CD8-positive, alpha-beta memory T cell (primary cell): ENCODE results near the gene CFAP77. TPM values are rescaled to one million over a fixed set of nuclear protein-coding genes. Genes with fewer than 3 reads are reported as not detected.

Source experiments
- CTCF ChIA-PET: fragments of 350-600 bp; sonication (Branson Sonifier 250); formaldehyde crosslinking; loops from one replicate; lab custom pipeline; 2021; ENCODE audit warnings: antibody characterized with exemption; lab: Charles Lee
- POLR2A ChIA-PET: fragments of 350-600 bp; sonication (Branson Sonifier 250); formaldehyde crosslinking; loops from one replicate; lab custom pipeline; 2021; ENCODE audit warnings: antibody characterized with exemption; lab: Charles Lee
- DNase-seq, 5 donors: peaks; one replicate each; pipeline versions ENCODE4 v3.0.0 to v3.0.0-alpha.2; 2020 to 2022; ENCODE audit warnings: mixed read lengths in 1 of 5
- H3K27ac ChIP-seq: one replicate; pipeline ENCODE4 v1.7.0; 2013; ENCODE audit warnings: low read depth, mild to moderate bottlenecking, low read length, moderate library complexity
- H3K27me3 ChIP-seq: 2 replicates; pipeline ENCODE4 v1.7.0; 2013; ENCODE audit warnings: low read length, mild to moderate bottlenecking; ENCODE audit not compliant: insufficient read depth, poor library complexity, severe bottlenecking
- H3K36me3 ChIP-seq: 2 replicates; pipeline ENCODE4 v1.7.0; 2013; ENCODE audit warnings: mild to moderate bottlenecking, low read length, moderate library complexity; ENCODE audit not compliant: insufficient read depth
- H3K4me1 ChIP-seq: 2 replicates; pipeline ENCODE4 v1.7.0; 2013; ENCODE audit warnings: mild to moderate bottlenecking, low read length, moderate library complexity; ENCODE audit not compliant: insufficient read depth
- H3K4me3 ChIP-seq: 2 replicates; pipeline ENCODE4 v1.7.0; 2013; ENCODE audit warnings: mild to moderate bottlenecking, low read length
- H3K9me3 ChIP-seq: 2 replicates; pipeline ENCODE4 v1.7.0; 2013; ENCODE audit warnings: mild to moderate bottlenecking, low read length
- H3K27ac Mint-ChIP-seq, 8 donors: one replicate each; pipeline ENCODE4 v1.8.0; 2020 to 2021; ENCODE audit warnings: mixed read lengths in 8 of 8, mild to moderate bottlenecking in 6 of 8, inconsistent platforms in 3 of 8, moderate library complexity in 3 of 8
- H3K27me3 Mint-ChIP-seq, 2 donors: one replicate each; pipeline ENCODE4 v1.8.0; 2020 to 2021; ENCODE audit warnings: mixed read lengths in 2 of 2, mild to moderate bottlenecking in 1 of 2, moderate library complexity in 1 of 2
- H3K36me3 Mint-ChIP-seq, 3 donors: one replicate each; pipeline ENCODE4 v1.8.0; 2020 to 2021; ENCODE audit warnings: mixed read lengths in 3 of 3, inconsistent platforms in 1 of 3, mild to moderate bottlenecking in 1 of 3
- H3K4me1 Mint-ChIP-seq, 3 donors: one replicate each; pipeline ENCODE4 v1.8.0; 2020 to 2021; ENCODE audit warnings: mixed read lengths in 3 of 3, inconsistent platforms in 1 of 3, mild to moderate bottlenecking in 1 of 3
- H3K4me3 Mint-ChIP-seq, 7 donors: one replicate each; pipeline ENCODE4 v1.8.0; 2020 to 2021; ENCODE audit warnings: mixed read lengths in 7 of 7, mild to moderate bottlenecking in 6 of 7, moderate library complexity in 4 of 7, inconsistent platforms in 2 of 7
- H3K9me3 Mint-ChIP-seq, 5 donors: one replicate each; pipeline ENCODE4 v1.8.0; 2020 to 2022; ENCODE audit warnings: mixed read lengths in 5 of 5, mild to moderate bottlenecking in 3 of 5, moderate library complexity in 2 of 5, inconsistent platforms in 1 of 5
- polyA plus RNA-seq: library from polyadenylated mRNA; unstranded; fragments of 300-500 nt; fragmentation: Illumina TruSeq; gene quantifications from one replicate; pipeline ENCODE4 v1.2.3, GENCODE V29; 2021
- total RNA-seq, 2 experiments: library from RNA; stranded (reverse); gene quantifications; one replicate each; pipeline ENCODE4 v1.2.3, GENCODE V29; 2021

The CFAP77 gene
- total and polyA plus RNA-seq, 3 experiments from 2014 or later: not detected

- Histone ChIP-seq H3K4me1 (no peaks in the 10 kb centered on the region), H3K36me3 (no peaks in the 10 kb centered on the region), H3K27ac (no peak overlapping the region), H3K4me3 (no peak overlapping the region), H3K9me3 (no peaks in the 10 kb centered on the region), H3K27me3 (no peaks in the 10 kb centered on the region)
- no peak for DNase-seq
- Mint-ChIP-seq H3K27ac (no peak overlapping the region), H3K9me3 (no peaks in the 10 kb centered on the region), H3K36me3 (no peaks in the 10 kb centered on the region), H3K27me3 (peaks cover 7 to 49% of the 10 kb centered on the region in 2 donors), H3K4me3 (no peak overlapping the region), H3K4me1 (no peaks in the 10 kb centered on the region)
- ChIA-PET POLR2A (no interaction called here), CTCF (interaction anchor here (2.9 kb wide), 1 partner anchor 9 kb away, joined by 9 read pairs; no protein-coding TSS in a partner anchor)
Measured at GRCh38 chr9:132498531-132499210, 88.7 kb downstream of the CFAP77 start.

- H3K36me3 Mint-ChIP-seq: no peaks in the 10 kb centered on the region
- CTCF ChIA-PET: interaction anchor here (2.9 kb wide), 1 partner anchor 8 kb away, joined by 9 read pairs; no protein-coding TSS in a partner anchor
- H3K4me3 Mint-ChIP-seq: no peak overlapping the region
- peak overlapping the region in 1 of 8 donors; percentile 56 for H3K27ac Mint-ChIP-seq
- no peak for DNase-seq
- H3K27ac ChIP-seq: no peak overlapping the region
- no peaks in the 10 kb centered on the region for H3K36me3 ChIP-seq
- H3K4me3 ChIP-seq: no peak overlapping the region
- no peaks in the 10 kb centered on the region for H3K4me1 ChIP-seq
- no peaks in the 10 kb centered on the region for H3K9me3 Mint-ChIP-seq
- no peaks in the 10 kb centered on the region for H3K9me3 ChIP-seq
- H3K4me1 Mint-ChIP-seq: no peaks in the 10 kb centered on the region
- POLR2A ChIA-PET: no interaction called here
- no peaks in the 10 kb centered on the region for H3K27me3 ChIP-seq
- H3K27me3 Mint-ChIP-seq: peaks cover 8 to 46% of the 10 kb centered on the region in 2 donors
Measured at GRCh38 chr9:132499251-132499650, 89.2 kb downstream of the CFAP77 start.

- Histone ChIP-seq H3K4me1 (no peaks in the 10 kb centered on the region), H3K4me3 (no peak overlapping the region), H3K36me3 (no peaks in the 10 kb centered on the region), H3K9me3 (no peaks in the 10 kb centered on the region), H3K27me3 (no peaks in the 10 kb centered on the region), H3K27ac (no peak overlapping the region)
- Mint-ChIP-seq H3K36me3 (no peaks in the 10 kb centered on the region), H3K27me3 (peaks cover 8 to 41% of the 10 kb centered on the region in 2 donors), H3K9me3 (no peaks in the 10 kb centered on the region), H3K4me3 (no peak overlapping the region), H3K27ac (no peak overlapping the region), H3K4me1 (no peaks in the 10 kb centered on the region)
- ChIA-PET POLR2A (no interaction called here), CTCF (interaction anchor here (0.5 to 0.8 kb wide), 2 partner anchors 409 to 745 kb away, joined by 3 read pairs; no protein-coding TSS in a partner anchor)
- no peak for DNase-seq
Measured at GRCh38 chr9:132500193-132500592, 90.2 kb downstream of the CFAP77 start.

DNA sequence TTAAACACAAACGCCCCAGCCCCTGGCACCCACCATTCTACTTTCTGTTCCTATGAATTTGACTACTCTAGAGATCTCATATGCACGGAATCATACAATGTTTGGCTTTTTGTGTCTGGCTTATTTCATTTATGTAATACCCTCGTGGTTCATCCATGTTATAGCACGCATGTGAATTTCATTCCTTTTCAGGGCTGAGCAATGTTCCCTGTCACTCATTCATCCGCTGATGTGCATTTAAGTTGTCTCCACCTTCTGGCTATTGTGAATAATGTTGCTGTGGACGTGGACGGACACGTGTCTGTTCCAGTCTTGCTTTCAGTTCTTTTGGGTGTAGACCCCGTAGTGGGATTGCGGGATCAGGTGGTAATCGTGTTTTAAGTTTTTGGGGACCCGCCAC lies 92.5 kb downstream of the CFAP77 start:
- H3K4me1 Mint-ChIP-seq: peaks cover 10 to 11% (median 10%) of the 10 kb centered on the region in 3 donors
- peaks cover 6 to 26% of the 10 kb centered on the region in 2 donors for H3K27me3 Mint-ChIP-seq
- no peaks in the 10 kb centered on the region for H3K9me3 Mint-ChIP-seq
- H3K4me1 ChIP-seq: no peaks in the 10 kb centered on the region
- no peak overlapping the region for H3K4me3 Mint-ChIP-seq
- CTCF ChIA-PET: no interaction called here
- no peak overlapping the region for H3K27ac Mint-ChIP-seq
- no peaks in the 10 kb centered on the region for H3K27me3 ChIP-seq
- POLR2A ChIA-PET: no interaction called here
- no peaks in the 10 kb centered on the region for H3K36me3 Mint-ChIP-seq
- no peak for DNase-seq
- H3K9me3 ChIP-seq: no peaks in the 10 kb centered on the region
- H3K4me3 ChIP-seq: no peak overlapping the region
- no peaks in the 10 kb centered on the region for H3K36me3 ChIP-seq
- no peak overlapping the region for H3K27ac ChIP-seq

DNA sequence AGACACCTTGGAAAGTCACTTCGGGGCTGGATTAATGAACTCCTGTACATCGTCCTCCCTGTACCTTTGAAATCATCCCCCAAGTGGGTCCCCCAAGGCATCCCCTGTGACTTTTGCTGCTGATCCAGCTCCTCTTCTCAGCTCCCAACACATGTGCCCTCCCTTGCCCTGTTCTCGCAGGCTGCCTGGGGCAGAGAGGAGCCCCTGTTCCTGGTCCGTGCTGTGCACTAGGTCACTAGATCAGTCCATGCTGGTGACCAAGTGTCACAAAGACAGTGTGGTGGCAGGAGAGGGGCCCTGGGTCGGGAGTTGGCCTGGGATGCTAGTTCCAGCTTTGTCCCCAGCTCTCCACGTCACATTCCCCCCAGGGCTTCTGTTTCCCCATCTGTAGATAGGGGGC lies 93.1 kb downstream of the CFAP77 start:
- Histone ChIP-seq H3K9me3 (no peaks in the 10 kb centered on the region), H3K27me3 (no peaks in the 10 kb centered on the region), H3K27ac (no peak overlapping the region), H3K4me3 (no peak overlapping the region), H3K36me3 (no peaks in the 10 kb centered on the region), H3K4me1 (peaks cover 4% of the 10 kb centered on the region)
- Mint-ChIP-seq H3K9me3 (no peaks in the 10 kb centered on the region), H3K27me3 (peaks cover 6 to 26% of the 10 kb centered on the region in 2 donors), H3K4me3 (no peak overlapping the region), H3K36me3 (no peaks in the 10 kb centered on the region), H3K27ac (peak overlapping the region in 1 of 8 donors; percentile 19), H3K4me1 (peaks cover 16 to 17% (median 16%) of the 10 kb centered on the region in 3 donors)
- POLR2A ChIA-PET: no interaction called here
- DNase-seq: no peak
- CTCF ChIA-PET: no interaction called here

DNA sequence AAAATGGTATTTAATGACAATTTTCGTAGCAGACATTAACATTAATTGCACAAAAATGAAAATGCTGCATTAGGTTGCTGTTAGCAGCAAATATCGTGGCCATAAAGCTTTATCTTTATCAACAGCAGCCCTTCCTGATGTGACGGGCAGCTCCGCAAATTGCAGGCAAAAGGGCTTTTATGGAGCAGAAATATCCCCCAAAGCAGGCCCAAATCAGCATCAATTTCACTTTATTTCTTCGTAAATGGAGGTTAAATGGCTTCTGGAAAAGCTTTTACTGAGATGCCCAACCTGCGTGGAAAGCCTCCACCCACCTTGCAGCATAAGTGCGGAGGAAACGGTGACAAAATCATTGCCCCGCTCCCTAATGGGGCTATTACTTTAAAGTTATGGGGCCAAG lies 94.5 kb downstream of the CFAP77 start:
- peaks cover 16 to 17% (median 17%) of the 10 kb centered on the region in 3 donors for H3K4me1 Mint-ChIP-seq
- H3K27me3 ChIP-seq: no peaks in the 10 kb centered on the region
- H3K27ac Mint-ChIP-seq: no peak overlapping the region
- no peaks in the 10 kb centered on the region for H3K36me3 ChIP-seq
- H3K27ac ChIP-seq: no peak overlapping the region
- H3K4me3 Mint-ChIP-seq: no peak overlapping the region
- DNase-seq: no peak
- ChIA-PET POLR2A (no interaction called here), CTCF (no interaction called here)
- H3K9me3 Mint-ChIP-seq: no peaks in the 10 kb centered on the region
- no peaks in the 10 kb centered on the region for H3K9me3 ChIP-seq
- no peaks in the 10 kb centered on the region for H3K36me3 Mint-ChIP-seq
- peaks cover 6 to 24% of the 10 kb centered on the region in 2 donors for H3K27me3 Mint-ChIP-seq
- H3K4me1 ChIP-seq: peaks cover 4% of the 10 kb centered on the region
- no peak overlapping the region for H3K4me3 ChIP-seq

DNA sequence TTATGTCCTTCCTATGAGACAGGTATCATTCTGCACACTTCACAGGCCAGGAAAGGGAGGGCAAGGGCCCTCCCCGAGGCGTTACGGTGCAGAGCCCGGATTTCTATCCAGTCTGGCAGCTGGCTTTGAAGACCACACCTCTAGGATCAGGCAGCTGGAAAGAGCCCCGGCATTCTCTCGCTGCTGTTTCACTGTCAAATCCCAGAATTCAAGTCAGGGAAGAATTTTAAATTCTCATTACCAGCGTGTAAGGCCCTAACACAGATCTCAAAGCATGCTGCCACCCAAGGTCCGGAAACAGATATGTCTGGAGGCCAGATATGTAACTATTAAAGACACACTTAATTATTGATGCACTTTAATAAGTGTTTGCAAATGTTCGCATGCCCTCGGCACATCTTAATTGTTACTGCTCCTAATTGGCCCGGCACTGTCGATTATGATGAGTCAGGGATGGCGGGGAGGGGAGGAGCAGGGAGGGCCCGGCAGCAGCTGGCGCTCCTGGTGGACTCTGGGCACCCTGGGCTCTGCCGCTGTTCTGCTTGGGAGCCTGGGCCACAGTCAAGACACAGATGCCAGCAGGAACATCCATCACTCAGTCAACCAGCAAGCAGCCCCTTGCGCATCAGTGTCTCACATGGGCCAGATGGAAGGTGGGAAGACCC lies 96.1 kb downstream of the CFAP77 start:
- POLR2A ChIA-PET: no interaction called here
- CTCF ChIA-PET: interaction anchor here (1.2 to 2.4 kb wide), 2 partner anchors 8 to 292 kb away, joined by 4 to 9 read pairs; no protein-coding TSS in a partner anchor
- H3K4me3 Mint-ChIP-seq: no peak overlapping the region

More for the DNA sequence above, 96.1 kb downstream of the CFAP77 start:
- Histone ChIP-seq H3K4me1 (peaks cover 4% of the 10 kb centered on the region), H3K9me3 (no peaks in the 10 kb centered on the region), H3K36me3 (no peaks in the 10 kb centered on the region), H3K27me3 (no peaks in the 10 kb centered on the region), H3K27ac (no peak overlapping the region), H3K4me3 (no peak overlapping the region)
- peaks cover 16 to 17% (median 17%) of the 10 kb centered on the region in 3 donors for H3K4me1 Mint-ChIP-seq
- peak in 1 of 5 donors; percentile 5 for DNase-seq
- H3K36me3 Mint-ChIP-seq: no peaks in the 10 kb centered on the region
- H3K9me3 Mint-ChIP-seq: no peaks in the 10 kb centered on the region
- H3K27ac Mint-ChIP-seq: peak overlapping the region in 2 of 8 donors; percentile 22 to 72
- peaks cover 8 to 17% of the 10 kb centered on the region in 2 donors for H3K27me3 Mint-ChIP-seq
